ENCODE results near the gene ST6GALNAC1.

The ST6GALNAC1 gene

GRCh38 chr17:76674600-76674999 lies 31.0 kb upstream of the ST6GALNAC1 start:
- no peak for DNase-seq

GRCh38 chr17:76673729-76674128 lies 30.2 kb upstream of the ST6GALNAC1 start:
- DNase-seq, result no peak

DNA sequence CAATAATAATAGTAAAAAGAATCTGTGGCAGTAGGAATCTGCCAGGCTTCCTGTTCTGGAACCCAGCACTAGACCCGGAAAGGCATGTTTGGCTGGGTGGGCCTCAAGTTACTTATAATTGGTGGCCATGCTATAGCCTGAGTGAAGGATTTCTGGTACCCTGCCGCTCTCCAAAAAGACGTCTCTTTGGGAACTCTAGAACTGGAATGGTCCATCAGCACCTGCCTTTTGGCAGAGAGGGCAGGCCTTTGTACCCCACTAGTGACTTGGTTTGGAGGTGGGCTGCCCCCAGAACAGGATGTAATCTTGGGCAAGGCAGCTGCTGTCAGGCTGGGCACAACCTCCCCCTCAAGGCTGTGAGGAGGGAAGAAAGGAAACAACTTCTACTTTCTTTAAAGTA lies 29.3 kb upstream of the ST6GALNAC1 start:
- no peak for DNase-seq

- no peak for DNase-seq
Measured at GRCh38 chr17:76672270-76672851, 28.8 kb upstream of the ST6GALNAC1 start.

GRCh38 chr17:76671912-76672262 lies 28.3 kb upstream of the ST6GALNAC1 start:
- no peak for DNase-seq

DNA sequence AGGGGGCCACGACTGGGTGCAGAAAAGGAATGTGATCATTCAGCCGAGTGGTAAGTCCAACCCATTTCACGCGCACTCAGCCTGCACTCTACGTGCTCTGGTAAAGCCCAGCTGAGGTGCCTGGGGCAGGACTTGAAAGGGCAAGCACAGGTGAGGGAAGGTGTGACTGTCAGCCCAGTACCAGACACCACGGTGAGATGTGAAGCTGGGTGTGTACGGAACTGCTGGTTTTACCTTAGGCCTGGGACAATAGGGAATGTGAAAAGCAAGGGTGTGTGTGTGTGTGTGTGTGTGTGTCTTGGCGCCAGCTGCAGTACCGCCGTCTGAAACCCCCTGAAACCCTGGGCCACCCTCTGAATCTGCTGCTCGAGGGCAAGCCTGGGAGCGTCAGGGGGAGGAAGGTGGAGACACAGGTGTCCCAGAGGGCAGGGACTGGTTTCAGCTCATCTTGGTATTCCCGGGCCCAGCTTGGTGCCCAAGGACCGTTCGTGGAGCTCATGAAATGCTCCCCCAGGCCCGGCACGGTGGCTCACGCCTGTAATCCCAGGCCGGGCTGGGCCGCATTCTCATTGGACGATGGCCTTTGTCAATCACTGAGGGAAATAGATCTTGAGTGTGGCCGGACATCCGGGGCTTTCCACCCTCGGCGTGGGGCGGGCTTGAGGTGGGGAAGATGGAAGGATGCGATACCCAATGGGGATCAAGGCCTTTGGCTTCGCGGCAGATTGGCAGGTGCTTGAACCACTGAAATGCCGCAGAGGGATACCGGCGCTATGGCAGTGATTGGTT lies 27.8 kb upstream of the ST6GALNAC1 start:
- peak; percentile 99 for DNase-seq

- DNase-seq, result no peak
Measured at GRCh38 chr17:76670718-76671122, 27.2 kb upstream of the ST6GALNAC1 start.

- no peak for DNase-seq
Measured at GRCh38 chr17:76670020-76670717, 26.6 kb upstream of the ST6GALNAC1 start.

DNA sequence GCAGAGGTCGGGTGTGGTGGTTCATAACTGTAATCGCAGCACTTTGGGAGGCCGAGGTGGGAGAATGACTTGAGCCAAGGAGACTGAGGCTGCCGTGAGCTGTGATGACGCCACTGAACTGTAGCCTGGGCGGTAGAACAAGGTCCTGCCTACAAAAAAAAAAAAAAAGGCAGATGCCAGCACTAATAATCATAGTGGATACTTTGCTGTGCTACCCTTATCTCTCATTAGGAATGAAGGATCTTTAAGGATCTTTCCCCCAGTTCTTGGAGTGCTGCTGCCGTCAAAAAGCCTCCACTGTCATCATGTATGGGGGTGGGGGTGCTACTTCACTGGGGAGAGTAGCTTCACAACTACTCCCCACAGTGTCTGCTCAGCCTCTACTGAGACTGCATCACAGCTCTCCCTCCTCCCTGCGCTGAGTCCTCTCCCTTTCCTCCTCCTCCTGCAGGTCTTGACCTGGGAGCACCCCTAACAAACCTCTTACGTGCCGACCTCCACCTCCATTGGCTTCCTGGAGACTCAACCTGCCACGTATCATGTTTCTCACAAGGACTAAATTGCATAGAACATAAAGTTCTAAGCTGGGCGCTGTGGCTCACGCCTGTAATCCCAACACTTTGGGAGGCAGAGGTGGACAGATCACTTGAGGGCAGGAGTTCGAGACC lies 24.4 kb upstream of the ST6GALNAC1 start:
- no peak for DNase-seq

DNA sequence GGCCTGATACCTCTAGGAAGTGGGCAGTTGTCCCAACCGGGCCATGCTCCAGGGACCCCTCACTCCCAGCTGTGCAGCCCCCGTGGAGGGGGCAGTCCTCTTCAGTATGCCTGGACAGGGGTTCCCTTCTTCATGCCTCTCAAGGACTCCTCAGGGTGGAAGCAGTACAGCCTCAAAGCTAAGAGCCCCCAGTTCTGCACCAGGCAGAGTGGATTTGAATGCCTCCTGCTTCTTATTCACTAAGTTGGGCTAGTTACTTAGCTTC lies 23.9 kb upstream of the ST6GALNAC1 start:
- no peak for DNase-seq

DNA sequence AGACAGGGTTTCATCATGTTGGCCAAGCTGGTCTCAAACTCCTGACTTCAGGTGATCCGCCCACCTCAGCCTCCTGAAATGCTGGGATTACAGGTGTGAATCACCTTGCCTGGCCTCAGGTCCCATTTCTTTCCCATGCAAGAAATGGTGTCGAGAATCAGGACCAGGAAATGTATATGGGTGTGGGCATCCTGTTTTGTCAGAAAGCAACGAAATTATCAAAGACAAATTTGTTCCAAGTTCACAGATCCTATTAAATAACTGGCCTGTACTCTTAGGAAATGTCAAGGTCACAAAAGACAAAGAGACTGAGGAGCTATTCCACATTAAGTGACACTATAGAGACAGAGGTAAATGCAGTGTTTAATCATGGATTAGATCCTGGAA lies 17.1 kb upstream of the ST6GALNAC1 start:
- no peak for DNase-seq

- no peak for DNase-seq
Measured at GRCh38 chr17:76659928-76660655, 16.5 kb upstream of the ST6GALNAC1 start.

- DNase-seq, result no peak
Measured at GRCh38 chr17:76658242-76658662, 14.7 kb upstream of the ST6GALNAC1 start.

- no peak for DNase-seq
Measured at GRCh38 chr17:76657505-76658241, 14.1 kb upstream of the ST6GALNAC1 start.

GRCh38 chr17:76654408-76654807 lies 10.9 kb upstream of the ST6GALNAC1 start:
- no peak for DNase-seq

GRCh38 chr17:76650504-76650903 lies 6.9 kb upstream of the ST6GALNAC1 start:
- DNase-seq, result no peak

DNA sequence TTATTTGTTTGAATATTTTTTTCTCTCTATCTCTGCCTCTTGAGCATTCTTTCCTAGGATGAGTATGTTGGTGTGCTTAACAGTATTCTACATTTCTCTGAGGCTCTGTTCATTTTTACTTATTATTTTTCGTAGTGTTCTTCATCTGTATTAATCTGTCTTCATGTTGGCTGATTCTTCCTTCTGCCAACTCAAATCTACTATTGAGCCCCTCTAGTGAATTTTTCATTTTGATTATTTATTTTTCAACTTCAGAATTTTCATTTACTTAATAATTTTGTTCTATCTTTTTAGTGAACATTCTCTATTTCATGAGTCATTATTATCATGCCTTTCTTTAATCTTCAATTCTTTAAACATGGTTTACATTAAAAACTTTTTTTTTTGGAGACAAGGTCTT lies 3.2 kb upstream of the ST6GALNAC1 start:
- DNase-seq, result no peak

DNA sequence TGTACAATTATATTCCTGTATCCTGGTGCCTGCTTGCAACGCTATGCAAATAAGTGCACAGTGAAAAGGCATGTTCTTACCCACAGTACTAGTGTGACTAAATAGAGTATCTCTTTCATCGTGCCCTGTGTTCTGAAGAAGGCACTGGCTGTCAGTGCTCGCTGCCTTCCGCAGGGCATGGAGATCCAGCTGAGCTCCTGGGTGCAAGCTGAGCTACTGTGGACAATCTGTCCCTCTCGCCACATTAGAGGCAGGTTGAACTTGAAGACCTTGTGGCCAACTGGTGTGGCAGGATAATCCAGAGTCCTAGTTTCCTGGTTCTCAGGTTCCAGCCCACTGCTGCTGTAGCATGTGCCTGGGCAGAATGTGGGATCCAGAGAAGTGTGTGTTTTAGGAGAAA lies 1.9 kb upstream of the ST6GALNAC1 start:
- no peak for DNase-seq

- no peak for DNase-seq
Measured at GRCh38 chr17:76644995-76645394, 1.4 kb upstream of the ST6GALNAC1 start.

GRCh38 chr17:76642994-76643393 lies 563 bp downstream of the ST6GALNAC1 start:
- no peak for DNase-seq

DNA sequence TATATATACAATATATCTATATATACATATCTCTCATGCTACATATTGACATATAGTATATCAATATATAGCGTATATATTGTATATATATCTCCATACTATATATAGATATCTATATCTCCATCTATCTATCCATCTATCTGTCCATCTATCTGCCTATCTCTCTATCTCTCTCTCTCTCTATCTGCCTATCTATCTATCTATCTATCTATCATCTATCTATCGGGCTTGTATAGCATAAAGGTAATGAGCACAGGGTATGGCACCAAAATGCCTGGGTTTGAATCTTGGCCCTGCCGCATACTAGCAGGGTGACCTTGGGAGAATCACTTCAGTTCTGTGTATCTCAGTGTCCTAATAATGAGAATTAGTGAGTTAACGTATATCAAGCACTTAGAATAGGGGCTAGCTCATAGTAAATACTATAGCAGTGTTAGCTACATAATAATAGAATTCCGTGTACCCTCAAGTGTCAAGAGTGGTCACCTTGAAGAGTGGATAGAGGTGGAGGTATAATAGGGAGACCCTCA lies 1.5 kb downstream of the ST6GALNAC1 start:
- DNase-seq, result no peak

DNA sequence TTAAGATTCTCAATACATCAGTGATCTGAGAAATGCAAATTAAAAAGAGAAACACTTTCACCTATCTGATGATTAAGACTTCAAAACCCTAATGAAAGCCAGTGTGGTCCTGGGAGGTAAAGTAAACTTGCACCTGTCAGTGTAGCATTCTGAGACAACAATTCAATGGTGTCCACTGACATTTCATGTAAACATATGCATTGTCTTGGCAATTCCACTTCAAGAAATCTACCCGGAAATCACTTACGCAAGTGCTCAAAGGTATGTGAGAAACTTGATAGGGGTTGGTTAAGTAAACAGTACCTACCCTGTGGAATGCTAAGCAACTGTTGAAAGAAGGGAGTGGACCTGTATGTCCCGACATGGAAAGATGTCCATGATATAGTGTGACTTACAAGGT lies 2.1 kb downstream of the ST6GALNAC1 start:
- DNase-seq, result no peak

Data from GDM1 (cell line).